ENCODE results near the gene SLC40A1.

The SLC40A1 gene

GRCh38 chr2:189542145-189542882 lies 38.3 kb downstream of the SLC40A1 start:
- H3K9me3 ChIP-seq (ENCODE audit: control insufficient read depth, low read length): no peaks in the 10 kb centered on the region
- H3K4me3 ChIP-seq (ENCODE audit: low read length): no peak overlapping the region
- no peak overlapping the region for H3K9ac ChIP-seq (ENCODE audit: low read length)
- H3K27me3 ChIP-seq (ENCODE audit: control insufficient read depth, insufficient read depth, low read length): no peaks in the 10 kb centered on the region
- peaks cover 31% of the 10 kb centered on the region for H3K4me1 ChIP-seq (ENCODE audit: control insufficient read depth, insufficient read depth, low read length)
- H3K36me3 ChIP-seq (ENCODE audit: control insufficient read depth, insufficient read depth, low read length): no peaks in the 10 kb centered on the region

DNA sequence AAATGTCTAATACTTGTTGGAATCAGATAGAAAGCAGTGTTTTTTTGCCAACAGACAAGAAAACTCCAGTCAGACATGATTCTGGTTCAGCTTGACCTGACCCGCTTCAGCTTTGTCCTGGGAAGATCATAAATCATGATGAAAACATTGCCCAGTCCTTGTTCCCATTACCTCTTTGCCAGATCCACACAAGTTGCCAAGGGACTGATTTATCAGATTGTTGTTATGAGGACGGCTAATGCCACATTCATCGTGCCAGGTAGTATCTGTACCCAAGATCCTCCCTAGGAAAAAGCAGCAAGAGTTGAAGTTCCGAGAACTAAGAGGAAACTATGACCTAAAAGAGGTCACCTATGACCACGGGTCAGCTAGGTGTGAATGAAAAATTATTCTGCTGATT lies 39.0 kb downstream of the SLC40A1 start:
- peaks cover 31% of the 10 kb centered on the region for H3K4me1 ChIP-seq (ENCODE audit: control insufficient read depth, insufficient read depth, low read length)

GRCh38 chr2:189540551-189540950 lies 40.0 kb downstream of the SLC40A1 start:
- Histone ChIP-seq H3K4me3 (ENCODE audit: low read length) (no peak overlapping the region), H3K27me3 (ENCODE audit: control insufficient read depth, insufficient read depth, low read length) (no peaks in the 10 kb centered on the region), H3K36me3 (ENCODE audit: control insufficient read depth, insufficient read depth, low read length) (no peaks in the 10 kb centered on the region), H3K9me3 (ENCODE audit: control insufficient read depth, low read length) (no peaks in the 10 kb centered on the region), H3K4me1 (ENCODE audit: control insufficient read depth, insufficient read depth, low read length) (peaks cover 40% of the 10 kb centered on the region), H3K9ac (ENCODE audit: low read length) (no peak overlapping the region)

More for the DNA sequence above, 39.0 kb downstream of the SLC40A1 start:
- Histone ChIP-seq H3K4me3 (ENCODE audit: low read length) (no peak overlapping the region), H3K27me3 (ENCODE audit: control insufficient read depth, insufficient read depth, low read length) (no peaks in the 10 kb centered on the region), H3K9me3 (ENCODE audit: control insufficient read depth, low read length) (no peaks in the 10 kb centered on the region), H3K9ac (ENCODE audit: low read length) (no peak overlapping the region), H3K36me3 (ENCODE audit: control insufficient read depth, insufficient read depth, low read length) (no peaks in the 10 kb centered on the region)

GRCh38 chr2:189538402-189538801 lies 42.2 kb downstream of the SLC40A1 start:
- no peak overlapping the region for H3K4me3 ChIP-seq (ENCODE audit: low read length)
- no peaks in the 10 kb centered on the region for H3K9me3 ChIP-seq (ENCODE audit: control insufficient read depth, low read length)
- no peaks in the 10 kb centered on the region for H3K27me3 ChIP-seq (ENCODE audit: control insufficient read depth, insufficient read depth, low read length)
- H3K36me3 ChIP-seq (ENCODE audit: control insufficient read depth, insufficient read depth, low read length): peaks cover 3% of the 10 kb centered on the region
- H3K4me1 ChIP-seq (ENCODE audit: control insufficient read depth, insufficient read depth, low read length): peaks cover 57% of the 10 kb centered on the region
- no peak overlapping the region for H3K9ac ChIP-seq (ENCODE audit: low read length)

- Histone ChIP-seq H3K27me3 (ENCODE audit: control insufficient read depth, insufficient read depth, low read length) (no peaks in the 10 kb centered on the region), H3K9ac (ENCODE audit: low read length) (no peak overlapping the region), H3K36me3 (ENCODE audit: control insufficient read depth, insufficient read depth, low read length) (peaks cover 3% of the 10 kb centered on the region), H3K4me3 (ENCODE audit: low read length) (no peak overlapping the region), H3K4me1 (ENCODE audit: control insufficient read depth, insufficient read depth, low read length) (peaks cover 48% of the 10 kb centered on the region), H3K9me3 (ENCODE audit: control insufficient read depth, low read length) (no peaks in the 10 kb centered on the region)
These were observed 43.8 kb downstream of the SLC40A1 start for GRCh38 chr2:189536830-189537229.

DNA sequence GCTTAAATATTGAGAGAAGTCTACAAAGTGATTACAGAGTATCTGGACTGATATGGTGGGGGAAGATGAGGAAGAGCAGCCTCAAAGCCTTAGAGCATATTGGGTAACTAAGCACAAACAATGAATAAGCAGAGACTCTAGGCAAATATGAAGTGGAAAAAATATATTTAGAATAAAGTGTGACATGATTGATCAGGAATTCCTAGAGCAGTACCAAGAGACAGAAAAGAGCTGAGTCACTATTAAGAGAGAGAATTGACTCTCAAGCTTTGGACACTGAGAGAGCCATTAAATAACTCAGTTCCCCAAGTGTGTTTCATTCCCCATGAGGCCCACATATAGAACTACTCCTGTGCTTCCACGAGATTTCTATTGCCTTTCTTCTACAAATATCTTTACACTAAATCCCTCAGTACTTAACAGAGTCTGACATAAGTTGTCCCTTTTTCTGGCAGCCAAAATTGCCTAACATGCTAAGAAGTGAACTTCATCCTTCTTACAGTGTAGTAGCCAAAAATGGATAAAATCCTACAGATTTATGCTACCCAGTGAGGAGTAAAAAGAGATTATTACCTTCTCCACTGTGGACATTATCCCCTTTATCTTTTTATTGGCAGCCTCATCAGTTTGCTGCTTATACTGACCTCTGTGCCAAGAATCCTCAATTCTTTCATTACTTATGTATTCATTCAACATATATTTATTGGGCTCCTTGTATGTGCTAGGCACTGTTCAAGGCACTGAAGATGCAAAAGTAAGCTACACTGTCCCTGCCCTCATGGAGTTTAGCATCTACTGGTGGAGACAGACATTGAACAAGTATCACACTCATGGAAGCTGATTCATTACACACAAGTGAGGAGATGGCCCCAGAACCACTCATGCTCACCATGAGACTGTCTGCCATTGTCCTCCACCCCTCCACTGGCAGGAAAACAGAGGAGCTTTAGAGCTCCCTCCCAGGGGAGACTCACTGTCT lies 45.4 kb downstream of the SLC40A1 start:
- H3K4me3 ChIP-seq (ENCODE audit: low read length): no peak overlapping the region
- no peaks in the 10 kb centered on the region for H3K9me3 ChIP-seq (ENCODE audit: control insufficient read depth, low read length)
- H3K9ac ChIP-seq (ENCODE audit: low read length): no peak overlapping the region
- peaks cover 3% of the 10 kb centered on the region for H3K36me3 ChIP-seq (ENCODE audit: control insufficient read depth, insufficient read depth, low read length)
- H3K27me3 ChIP-seq (ENCODE audit: control insufficient read depth, insufficient read depth, low read length): no peaks in the 10 kb centered on the region
- peaks cover 31% of the 10 kb centered on the region for H3K4me1 ChIP-seq (ENCODE audit: control insufficient read depth, insufficient read depth, low read length)

- H3K9ac ChIP-seq (ENCODE audit: low read length): no peak overlapping the region
- no peaks in the 10 kb centered on the region for H3K9me3 ChIP-seq (ENCODE audit: control insufficient read depth, low read length)
- no peaks in the 10 kb centered on the region for H3K27me3 ChIP-seq (ENCODE audit: control insufficient read depth, insufficient read depth, low read length)
- peaks cover 3% of the 10 kb centered on the region for H3K36me3 ChIP-seq (ENCODE audit: control insufficient read depth, insufficient read depth, low read length)
- H3K4me3 ChIP-seq (ENCODE audit: low read length): no peak overlapping the region
- peaks cover 28% of the 10 kb centered on the region for H3K4me1 ChIP-seq (ENCODE audit: control insufficient read depth, insufficient read depth, low read length)
These were observed 47.1 kb downstream of the SLC40A1 start for GRCh38 chr2:189533288-189534035.

DNA sequence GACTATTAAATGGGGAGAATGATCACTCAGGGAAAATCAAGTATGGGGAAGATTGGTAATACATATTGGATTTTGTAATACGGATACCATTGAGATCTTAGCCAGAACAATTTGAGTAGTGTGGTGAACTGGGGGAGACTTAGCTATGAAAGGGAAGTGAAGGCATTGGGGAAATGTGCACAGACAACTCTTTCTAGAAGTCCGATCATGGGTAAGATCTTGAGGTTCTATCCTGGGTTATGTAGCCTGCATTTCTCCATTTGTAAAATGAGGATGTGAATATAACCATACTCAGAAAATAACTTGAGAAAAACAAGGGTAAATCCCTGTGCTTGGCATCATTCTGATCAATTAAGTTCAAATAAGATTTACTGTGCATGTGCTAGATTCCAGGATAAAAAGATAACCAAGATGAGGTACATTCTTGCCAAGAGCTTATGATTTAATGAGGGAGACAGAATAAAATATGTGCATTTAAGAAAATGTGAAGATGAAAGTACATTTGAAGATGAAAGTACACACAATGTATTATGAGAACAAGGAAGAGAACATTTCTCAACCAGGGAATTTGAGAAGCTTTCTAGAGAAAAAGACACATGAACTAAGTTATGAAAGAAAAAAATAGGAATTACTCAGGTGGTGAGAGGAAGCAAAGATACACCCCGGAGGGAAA lies 49.5 kb downstream of the SLC40A1 start:
- Histone ChIP-seq H3K4me3 (ENCODE audit: low read length) (no peak overlapping the region), H3K9ac (ENCODE audit: low read length) (no peak overlapping the region), H3K36me3 (ENCODE audit: control insufficient read depth, insufficient read depth, low read length) (peaks cover 3% of the 10 kb centered on the region), H3K27me3 (ENCODE audit: control insufficient read depth, insufficient read depth, low read length) (no peaks in the 10 kb centered on the region), H3K4me1 (ENCODE audit: control insufficient read depth, insufficient read depth, low read length) (peaks cover 31% of the 10 kb centered on the region), H3K9me3 (ENCODE audit: control insufficient read depth, low read length) (no peaks in the 10 kb centered on the region)

- no peak overlapping the region for H3K4me3 ChIP-seq (ENCODE audit: low read length)
- no peaks in the 10 kb centered on the region for H3K36me3 ChIP-seq (ENCODE audit: control insufficient read depth, insufficient read depth, low read length)
- H3K9me3 ChIP-seq (ENCODE audit: control insufficient read depth, low read length): no peaks in the 10 kb centered on the region
- H3K27me3 ChIP-seq (ENCODE audit: control insufficient read depth, insufficient read depth, low read length): no peaks in the 10 kb centered on the region
- H3K9ac ChIP-seq (ENCODE audit: low read length): no peak overlapping the region
- H3K4me1 ChIP-seq (ENCODE audit: control insufficient read depth, insufficient read depth, low read length): peaks cover 16% of the 10 kb centered on the region
These were observed 52.0 kb downstream of the SLC40A1 start for GRCh38 chr2:189528617-189529016.

- no peak overlapping the region for H3K9ac ChIP-seq (ENCODE audit: low read length)
- H3K9me3 ChIP-seq (ENCODE audit: control insufficient read depth, low read length): no peaks in the 10 kb centered on the region
- H3K27me3 ChIP-seq (ENCODE audit: control insufficient read depth, insufficient read depth, low read length): no peaks in the 10 kb centered on the region
- H3K36me3 ChIP-seq (ENCODE audit: control insufficient read depth, insufficient read depth, low read length): no peaks in the 10 kb centered on the region
- no peak overlapping the region for H3K4me3 ChIP-seq (ENCODE audit: low read length)
- peaks cover 18% of the 10 kb centered on the region for H3K4me1 ChIP-seq (ENCODE audit: control insufficient read depth, insufficient read depth, low read length)
These were observed 52.6 kb downstream of the SLC40A1 start for GRCh38 chr2:189527812-189528592.

Data from mucosa of stomach (tissue), 1 donor.